Stimulated activated CD8-positive, alpha-beta memory T cell treated with anti-CD3 and anti-CD28 coated beads, Interleukin-15, amount 100 ng/mL, for 48 hours (primary cell): ENCODE measurements around the gene FXYD6.
"Not testable (repeated sequence)": the region's sequence is repeated elsewhere in the genome, so short reads cannot be mapped to it uniquely, and the experiment has no call there.

Experiments
- DNase-seq, 2 donors: peaks; one replicate each; pipeline ENCODE4 v3.0.0-alpha.2; 2020; ENCODE audit warnings: low read depth in 2 of 2

Gene FXYD6

DNA sequence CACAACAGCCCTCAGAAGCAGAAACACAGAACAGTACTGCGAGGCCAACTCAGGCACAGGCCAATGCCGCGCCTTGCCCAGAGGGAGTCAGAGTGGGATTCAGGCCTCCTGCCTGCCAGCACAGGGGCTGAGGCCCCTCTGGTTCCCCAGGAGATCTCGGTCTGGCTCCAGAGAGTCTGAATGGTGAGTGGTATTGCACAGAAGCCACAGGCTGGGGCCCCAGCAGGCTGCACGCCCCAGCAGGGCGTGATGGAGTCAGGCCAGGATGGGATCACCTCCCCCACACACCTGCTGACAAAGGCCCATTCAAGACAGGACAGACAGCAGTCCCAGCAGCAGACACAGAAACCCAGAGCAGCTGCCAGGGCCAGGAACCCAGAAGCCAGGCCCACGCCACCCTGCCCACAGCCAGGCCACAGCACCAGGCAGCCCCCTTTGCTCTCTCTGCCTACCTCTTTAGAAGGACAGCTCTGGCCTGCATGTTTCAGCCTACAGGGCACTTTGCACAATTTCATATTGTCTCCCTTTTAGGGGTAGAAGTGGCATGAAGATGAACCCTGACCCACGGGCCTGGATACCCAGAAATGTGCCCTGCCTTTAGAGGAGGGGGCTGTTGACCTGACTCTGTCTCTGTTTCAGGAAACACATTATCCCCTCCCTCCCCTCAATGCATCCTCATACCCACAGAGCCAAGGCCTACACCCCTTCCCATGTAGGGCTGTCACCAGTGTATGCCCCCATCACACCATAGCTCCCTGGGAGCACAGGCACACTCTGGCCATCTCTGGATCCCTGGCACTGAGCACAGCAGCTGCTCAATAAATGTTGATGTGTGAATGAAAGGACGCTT, 6.1 kb downstream of the FXYD6 start:
- DNase-seq = no peak

DNA sequence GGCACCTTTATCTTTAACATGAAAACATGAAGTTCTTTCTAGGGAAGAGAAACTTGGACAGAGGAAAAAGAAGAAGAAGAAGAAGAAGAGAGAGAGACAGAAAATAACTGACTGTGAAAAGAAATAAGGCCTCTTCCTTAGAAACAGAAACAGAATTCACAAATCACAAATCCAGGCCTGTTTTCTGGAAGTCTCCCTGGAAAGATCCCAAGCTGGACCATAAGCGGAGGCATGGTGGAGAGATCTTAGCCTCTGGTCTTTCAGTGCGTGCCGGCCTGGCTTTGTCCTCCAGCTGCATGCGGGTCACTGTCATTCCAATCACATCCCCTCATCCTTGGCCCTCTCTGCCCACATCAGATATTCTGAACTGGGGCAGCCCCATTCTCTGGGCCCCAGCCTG, 6.9 kb downstream of the FXYD6 start:
- no peak for DNase-seq

DNA sequence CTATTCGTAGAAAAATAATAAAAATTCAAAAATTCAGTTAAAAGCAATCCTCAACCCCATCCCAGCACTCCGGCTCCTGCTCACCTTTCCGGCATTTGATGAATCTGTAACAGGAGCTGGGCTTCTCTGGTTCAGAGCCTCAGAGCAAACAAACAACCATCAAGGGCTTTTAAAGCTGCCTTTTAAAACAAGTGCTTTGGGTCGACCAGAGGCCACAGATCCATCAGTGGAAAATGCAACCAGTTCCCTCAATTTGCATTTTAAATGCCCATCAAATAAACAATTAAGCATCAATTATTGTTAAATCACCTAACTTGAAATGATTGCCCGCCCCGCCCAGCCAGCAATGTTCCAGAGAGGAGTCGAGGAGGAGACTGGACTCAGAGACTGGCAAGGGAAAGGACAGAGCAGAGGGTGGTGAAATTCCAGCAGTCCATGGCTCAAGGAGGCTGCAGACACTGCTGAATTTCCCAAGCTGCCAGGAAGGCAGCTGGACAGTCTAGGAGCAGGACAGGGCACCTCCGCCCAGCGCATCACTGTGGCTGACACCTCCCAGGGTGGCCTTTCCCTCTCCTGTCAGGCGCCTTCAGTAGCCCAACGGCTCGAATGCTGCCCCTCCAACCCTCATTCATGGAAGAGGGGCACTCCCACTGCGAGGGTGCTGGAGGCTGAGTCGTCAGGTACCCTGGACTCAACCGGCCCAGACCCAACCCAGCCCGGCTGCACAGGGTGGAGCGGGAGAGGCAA, 7.5 kb downstream of the FXYD6 start:
- DNase-seq = no peak

DNA sequence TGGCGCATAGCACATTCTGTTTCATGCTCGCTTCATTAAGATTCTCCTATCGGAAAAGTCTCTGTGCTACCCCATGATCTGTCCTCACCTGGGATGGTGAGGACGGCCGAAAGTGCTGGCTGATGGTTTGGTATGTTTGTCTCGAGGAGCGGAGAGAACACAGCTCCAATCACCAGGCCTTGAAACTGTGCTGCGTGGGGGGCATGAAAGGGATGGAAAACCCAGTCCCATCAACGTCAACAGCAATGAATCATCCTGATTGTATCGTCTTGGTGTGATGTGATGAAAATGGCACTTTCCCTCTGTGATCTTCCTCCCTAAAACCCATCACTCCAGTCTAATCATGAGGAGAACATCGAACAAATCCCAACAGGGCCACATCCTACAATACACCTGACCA, 8.4 kb downstream of the FXYD6 start:
- no peak for DNase-seq

DNA sequence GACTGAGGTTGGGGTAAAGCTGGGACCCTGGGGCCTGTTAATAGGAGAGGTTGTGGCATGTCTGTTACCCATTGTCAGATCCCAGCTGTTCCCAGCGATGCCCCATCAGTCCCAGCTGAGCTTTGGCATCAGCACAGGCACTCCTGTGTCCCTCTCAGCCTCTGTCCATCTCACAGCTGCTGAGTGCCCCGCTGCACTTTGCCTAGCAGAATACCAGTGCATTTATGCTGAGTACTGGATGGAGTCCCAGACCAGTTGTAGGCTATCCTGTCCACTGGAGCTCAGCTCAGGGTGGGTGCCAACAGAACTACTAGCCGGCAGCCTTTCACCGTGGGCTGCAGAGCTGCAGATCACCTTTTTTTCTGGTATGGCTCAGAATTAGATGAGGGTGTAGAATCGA, 9.9 kb downstream of the FXYD6 start:
- no peak for DNase-seq

DNA sequence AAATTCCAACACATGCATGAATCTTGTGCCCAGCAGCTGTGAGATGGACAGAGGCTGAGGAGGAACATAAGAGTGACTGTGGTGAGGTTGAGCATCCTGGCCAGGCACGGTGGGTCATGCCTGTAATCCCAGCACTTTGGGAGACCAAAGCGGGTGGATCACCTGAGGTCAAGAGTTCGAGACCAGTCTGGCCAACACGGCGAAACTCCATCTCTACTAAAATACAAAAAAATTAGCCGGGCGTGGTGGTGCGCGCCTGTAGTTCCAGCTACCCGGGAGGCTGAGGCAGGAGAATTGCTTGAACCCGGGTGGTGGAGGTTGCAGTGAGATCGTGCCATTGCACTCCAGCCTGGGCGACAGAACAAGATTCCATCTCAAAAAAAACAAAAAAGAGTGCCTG, 10.9 kb downstream of the FXYD6 start:
- not testable (repeated sequence) for DNase-seq

DNA sequence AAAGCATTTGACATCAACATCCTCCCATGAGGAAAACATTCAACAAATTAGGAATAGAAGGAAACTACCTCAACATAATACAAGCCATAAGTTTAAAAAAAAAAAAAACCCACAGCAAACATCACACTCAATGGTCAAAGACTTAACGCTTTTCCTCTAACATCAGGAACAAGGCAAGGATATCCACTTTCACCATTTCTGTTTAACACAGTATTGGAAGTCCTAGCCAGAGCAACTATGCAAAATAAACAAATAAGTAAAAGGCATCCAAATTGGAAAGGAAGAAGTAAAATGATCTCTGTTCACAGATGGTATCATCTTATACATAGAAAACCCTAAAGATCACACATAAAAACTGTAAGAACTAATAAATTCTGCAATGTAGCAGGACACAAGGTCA, 13.1 kb downstream of the FXYD6 start:
- no peak for DNase-seq

DNA sequence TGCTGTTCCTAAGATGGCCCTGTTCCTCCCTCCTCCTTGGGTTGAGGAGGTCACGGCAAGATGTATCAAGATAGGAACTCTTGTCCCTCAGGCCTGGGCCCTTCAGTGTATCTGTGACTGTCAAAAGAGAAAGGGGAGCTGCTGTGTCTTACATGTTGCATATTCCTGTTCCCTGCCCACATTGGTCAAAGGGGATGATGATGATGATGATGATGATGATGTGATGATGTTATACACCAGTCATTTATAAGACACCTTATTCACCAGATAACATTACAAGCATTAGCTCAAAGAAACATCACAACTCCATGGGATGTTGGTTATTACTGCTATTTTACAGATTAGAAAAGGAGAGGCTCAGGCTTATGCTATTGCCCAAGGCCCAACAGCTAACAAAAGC, 13.7 kb downstream of the FXYD6 start:
- DNase-seq = no peak

DNA sequence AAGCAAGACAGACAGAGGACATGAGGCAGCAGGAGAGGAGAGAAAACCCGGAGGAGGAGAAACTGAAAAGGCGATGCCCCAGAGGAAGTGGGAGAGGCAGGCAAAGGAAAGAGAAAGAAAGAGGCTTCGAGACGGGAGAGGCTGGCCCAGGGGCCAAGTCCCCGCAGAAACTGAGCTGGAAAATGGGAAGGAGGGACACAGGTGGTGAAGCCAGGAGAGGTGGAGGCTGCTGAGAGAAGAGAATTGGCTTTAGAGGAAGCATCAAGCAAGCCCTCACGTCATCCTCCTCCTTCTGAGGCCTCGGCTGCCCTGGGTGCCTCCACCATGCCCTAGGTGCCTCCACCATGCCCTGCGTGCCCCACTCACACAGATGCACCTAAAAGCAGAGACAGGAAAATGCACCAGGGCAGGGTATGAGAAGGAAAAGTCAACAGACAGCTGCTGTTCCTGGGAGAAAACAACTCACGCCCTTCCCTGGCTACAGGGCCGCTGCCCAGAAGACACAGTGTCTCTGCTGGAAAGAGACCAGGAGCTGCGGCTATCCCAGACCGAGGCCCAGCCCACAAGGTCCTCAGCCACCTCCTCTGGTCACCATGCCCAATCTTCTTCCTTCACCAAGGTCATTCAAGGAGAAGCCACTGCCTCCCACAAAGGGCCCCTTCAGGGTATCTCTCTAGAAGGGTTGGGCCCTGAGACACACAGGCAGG, 14.3 kb downstream of the FXYD6 start:
- no peak for DNase-seq

DNA sequence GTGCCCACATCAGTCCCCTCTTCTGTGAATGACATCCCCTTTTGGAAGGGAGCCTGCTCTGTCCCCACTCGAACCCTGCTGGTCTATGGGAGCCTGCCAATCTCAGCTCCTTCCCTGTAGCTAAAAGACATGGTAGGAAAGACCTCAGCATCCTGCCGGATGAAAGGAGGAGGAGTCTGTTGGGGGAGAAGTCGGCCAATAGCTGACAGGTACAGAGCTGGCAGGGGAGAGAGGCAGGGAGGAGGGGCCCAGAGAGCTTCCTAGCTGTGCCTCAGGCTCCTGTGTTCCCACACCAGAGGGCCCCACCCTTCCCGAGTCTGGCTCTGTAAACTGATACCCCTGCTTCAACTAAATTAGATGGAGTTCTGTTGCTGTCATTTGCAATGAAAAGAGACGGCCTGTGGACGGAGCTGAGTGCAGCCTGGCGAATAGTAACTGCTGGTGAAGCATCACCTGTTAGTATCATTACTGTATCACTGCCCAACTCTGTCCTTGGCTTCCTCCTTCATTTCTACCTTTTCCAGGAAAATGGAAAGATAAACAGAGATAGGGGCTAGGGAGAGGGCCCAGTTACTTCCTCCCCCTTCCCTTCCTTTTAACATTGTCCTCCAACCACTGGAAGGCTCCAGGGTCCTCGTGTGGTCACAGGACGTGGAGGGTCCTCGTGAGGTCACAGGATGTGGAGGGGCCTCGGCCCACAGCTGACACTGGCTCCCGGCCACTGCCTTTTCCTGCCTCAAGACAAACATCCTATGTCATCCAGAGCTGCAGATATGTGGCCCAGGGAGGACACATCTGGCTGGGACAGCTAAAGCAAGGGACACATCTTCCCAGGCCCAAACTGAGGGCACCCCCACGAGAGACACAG, 15.1 kb downstream of the FXYD6 start:
- no peak for DNase-seq

DNA sequence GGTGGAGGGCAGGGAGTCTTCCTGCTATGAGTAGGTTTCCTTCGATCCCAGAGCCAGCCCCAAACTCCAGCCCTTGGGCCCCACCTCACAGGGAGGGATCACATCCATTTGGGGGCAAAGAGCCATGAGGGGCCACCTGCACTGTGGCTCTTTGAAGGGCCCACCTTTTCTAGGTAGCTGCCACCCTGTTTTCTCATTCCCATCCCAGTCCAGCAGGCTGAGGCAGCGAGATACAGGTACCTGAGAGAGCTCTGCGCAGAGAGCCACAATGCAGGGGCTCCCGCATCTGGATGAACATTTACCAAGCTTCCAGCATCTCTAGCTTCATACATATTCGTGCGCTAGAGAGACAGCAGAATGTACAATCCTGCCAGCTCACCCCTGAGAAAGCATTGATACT, 16.3 kb downstream of the FXYD6 start:
- no peak for DNase-seq

DNA sequence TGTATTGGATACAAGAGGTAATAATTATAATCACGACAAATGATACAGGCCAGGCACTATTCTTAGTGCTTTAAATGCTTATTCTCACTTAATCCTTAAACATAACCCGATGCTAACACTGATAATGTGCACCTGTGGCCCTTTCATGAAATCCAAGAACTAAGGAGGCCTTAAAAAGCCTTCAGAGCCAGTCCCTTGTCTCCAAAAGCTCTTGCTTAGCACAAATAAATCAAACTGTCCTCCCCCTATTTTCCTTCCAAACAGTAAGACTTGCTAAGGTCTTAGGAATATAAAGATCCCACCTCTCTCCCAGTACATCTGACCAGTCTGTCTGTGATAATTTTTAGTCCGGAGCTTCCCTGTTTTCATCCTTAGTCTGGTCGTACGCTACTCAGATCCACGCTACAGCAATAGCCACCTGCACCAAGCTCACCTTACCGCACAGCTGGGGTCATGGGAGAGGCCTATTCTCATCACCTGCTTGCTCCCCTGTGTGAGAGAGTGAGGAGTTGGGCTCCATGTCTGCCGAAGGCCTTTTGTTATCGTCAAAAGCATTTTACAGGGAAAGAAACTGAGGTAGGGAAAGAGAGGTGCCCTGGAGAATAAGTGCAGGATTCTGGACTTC, 16.9 kb downstream of the FXYD6 start:
- no peak for DNase-seq

DNA sequence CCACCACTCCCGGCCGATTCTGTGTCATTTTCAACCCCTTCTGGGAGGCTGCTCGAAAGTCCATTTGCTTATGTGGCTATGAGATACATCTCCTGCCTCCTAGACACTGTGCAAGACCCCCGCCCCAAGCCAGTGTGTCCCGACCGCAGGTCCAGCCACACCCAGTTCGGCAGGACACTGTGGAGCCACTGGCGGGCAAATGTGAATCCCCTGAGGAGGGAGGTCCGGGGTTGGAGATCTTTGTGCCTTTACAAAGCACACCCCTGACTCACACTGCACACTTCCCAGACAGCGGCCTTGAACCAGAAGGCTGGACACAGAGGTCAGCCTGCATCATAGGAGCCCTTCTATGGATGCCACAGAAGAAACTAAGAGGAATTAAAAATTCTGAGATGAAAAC, 17.4 kb downstream of the FXYD6 start:
- DNase-seq = no peak

DNA sequence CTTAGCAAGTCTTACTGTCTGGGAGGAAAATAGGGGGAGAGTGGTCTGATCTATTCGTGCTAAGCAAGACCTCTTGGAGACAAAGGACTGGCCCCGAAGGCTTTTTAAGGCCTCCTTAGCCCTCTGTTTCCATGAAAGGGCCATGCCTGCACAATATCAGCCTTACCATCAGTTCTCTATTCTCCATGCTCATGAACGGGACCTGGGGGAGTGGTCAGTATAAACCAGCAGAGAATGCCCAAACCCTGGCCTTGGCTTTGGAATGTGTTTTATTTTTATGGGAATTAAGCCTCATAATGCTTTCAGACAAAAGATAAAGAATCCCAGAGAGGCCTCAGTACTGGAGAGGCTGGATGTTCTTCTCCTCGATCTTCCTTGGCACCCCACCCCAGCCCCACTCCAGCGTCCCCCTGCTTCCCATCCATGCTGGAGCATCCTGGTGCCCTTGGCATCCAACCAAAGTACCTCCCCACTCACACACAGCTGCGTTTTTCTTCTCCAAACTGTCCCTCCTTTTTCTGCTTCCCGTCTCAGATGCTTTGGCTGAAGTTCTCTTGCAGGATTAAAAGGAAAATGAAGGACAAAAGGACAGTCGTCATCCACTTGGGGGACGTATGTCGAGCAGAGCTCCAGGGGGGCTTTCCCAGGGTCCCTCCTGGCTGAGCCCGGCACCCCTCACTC, 18.6 kb downstream of the FXYD6 start:
- no peak for DNase-seq

DNA sequence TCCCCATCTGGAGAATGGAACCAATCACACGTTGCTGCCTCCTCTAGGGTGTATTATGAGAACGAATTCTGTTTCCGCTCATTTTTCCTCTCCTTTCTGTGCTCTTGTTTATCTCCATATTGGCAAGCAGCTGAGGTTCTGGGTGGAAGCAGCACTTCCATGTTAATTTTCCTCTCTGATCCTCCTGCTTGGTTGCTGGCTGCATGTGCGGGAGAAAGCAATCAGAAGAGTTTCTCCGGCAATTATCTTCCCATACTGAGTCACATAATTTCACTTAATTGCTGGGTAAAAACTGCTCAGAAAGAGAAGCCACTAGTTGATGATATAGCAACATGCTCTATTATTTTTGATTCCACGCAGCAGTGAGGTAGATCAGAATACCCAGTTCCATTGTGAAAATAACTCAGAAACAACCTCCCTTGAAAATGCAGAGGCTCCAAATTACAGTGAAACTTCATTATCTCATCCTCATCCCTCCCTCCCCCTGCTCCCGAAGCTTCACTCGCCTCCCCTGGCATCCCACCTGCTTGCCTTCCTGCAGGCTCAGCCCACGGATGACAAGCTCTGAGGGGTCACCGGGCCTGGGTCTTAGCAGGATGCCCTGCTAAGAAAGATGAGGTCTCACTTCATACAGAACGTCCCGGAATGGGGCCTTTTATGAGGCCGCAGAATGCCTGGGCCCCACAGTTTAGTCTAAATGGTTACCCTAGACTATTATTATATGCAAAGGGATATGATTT, 20.4 kb downstream of the FXYD6 start:
- no peak for DNase-seq

DNA sequence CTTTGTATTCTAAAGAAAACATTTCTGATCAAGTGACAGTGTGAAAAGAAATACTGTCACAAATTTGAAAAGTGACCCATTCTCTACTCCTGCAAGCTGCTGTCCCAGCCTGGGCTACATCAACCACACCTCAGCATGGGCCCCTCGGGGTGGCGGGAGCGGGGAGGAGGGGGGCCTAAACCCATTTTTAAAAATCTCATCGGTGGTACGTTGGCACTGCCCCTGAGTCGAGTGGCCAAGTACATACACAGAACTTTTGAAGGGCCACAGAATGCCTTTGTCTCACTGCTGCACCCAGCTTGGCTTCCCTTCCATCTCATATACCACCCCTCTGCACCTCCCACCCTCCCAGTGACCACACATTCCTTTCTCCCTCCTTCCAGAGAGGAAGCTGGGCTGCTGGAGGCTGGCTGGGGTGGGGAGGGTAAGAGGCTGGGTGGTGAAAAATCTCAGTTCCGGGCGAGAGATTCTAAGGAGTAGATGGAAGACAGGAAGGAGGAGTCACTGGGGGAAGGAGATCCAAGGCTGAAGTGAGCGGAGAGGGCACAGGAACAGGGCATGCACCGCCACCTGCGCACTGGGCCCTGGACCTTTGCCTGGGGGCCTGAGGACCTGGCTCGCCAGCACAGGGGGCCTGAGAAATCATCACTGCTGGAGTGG, 21.1 kb downstream of the FXYD6 start:
- DNase-seq = no peak

DNA sequence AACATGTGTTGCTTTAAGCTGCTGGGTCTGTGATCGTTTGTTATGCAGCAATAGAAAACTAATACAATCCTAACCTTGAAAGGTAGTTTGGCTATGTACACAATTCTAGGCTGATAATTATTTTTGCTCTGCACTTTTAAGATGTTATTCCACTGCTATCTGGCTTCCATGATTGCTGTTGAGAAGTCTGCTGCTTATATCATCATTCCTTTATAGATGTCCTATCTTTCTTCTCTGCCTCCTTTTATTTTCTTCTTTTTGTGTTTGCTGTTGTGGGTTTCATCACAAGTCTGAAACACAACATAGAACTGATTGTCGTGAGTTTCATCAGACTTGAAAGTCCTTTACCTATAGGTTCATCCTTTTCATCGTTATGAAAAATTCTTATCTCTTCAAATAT, 24.1 kb downstream of the FXYD6 start:
- DNase-seq = no peak

DNA sequence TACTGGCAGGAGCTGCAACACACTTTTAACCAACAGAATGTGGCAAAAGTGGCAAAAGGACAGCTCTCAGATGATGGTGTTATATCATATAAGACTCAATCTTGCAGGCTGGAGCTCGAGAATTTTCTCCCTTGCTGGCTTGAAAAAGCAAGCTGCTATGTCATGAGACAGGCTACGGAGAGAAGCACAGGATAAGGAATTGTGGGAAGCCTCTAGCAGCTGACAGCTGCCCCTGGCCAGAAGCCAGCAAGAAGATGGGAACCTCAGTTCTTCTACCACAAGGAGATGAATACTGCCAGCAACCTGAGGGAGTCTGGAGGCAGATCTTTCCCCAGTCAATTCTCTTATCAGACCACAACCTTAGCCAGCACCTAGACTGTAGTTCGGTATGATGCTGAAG, 24.6 kb downstream of the FXYD6 start:
- DNase-seq = no peak

DNA sequence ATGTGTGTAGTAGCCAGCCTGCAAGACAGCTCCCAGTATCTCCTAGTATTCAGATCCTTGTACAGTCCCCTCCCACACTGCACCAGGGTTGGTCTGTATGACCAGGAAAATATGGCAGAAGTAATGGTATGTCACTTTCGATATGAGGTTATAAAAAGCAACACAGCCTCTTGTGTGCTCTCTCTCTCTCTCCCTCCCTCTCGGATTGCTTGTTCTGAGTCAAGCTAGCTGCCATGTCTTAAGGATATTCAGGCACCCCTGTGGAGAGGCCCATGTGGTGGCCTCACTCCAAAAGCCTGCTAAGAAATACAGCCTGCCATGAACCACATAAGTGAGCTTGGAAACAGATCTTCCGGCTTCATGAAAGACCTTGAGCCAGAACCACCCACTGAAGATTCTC, 25.4 kb downstream of the FXYD6 start:
- no peak for DNase-seq
